ENCODE data around the gene NPAS3.

GRCh38 chr14:32940711-32941667 is 2.3 kb downstream of the NPAS3 start:
- TF ChIP-seq CTCF (IDR thresholded peaks at IDR 0.05) (no peak), POLR2A (IDR thresholded peaks at IDR 0.05) (no peak)

Measured in uterus (tissue), 2 donors.